WTC11 (cell line): ENCODE results near the gene MARCO.

Source experiments
- ATF3 ChIP-seq: sonication (generic); formaldehyde crosslinking; conservative IDR thresholded peaks from 2 replicates; pipeline ENCODE4 v1.8.1; 2022; ENCODE audit warnings: mild to moderate bottlenecking, missing genetic modification reagents
- CREM ChIP-seq: sonication (generic); formaldehyde crosslinking; IDR thresholded peaks from 2 replicates; pipeline ENCODE4 v1.8.1; 2022; ENCODE audit warnings: mild to moderate bottlenecking, missing genetic modification reagents, moderate library complexity
- CTCF ChIP-seq: fragments of 200-600 bp; IDR thresholded peaks from 2 replicates; pipeline ENCODE4 v1.8.0; 2022; ENCODE audit warnings: antibody characterized with exemption
- E2F1 ChIP-seq: sonication (generic); formaldehyde crosslinking; IDR thresholded peaks from 2 replicates; pipeline ENCODE4 v1.8.0; 2022; ENCODE audit warnings: mild to moderate bottlenecking, missing genetic modification reagents
- E2F5 ChIP-seq: sonication (generic); formaldehyde crosslinking; IDR thresholded peaks from 2 replicates; pipeline ENCODE4 v1.8.1; 2022; ENCODE audit warnings: mild to moderate bottlenecking, moderate library complexity, missing genetic modification reagents
- FOXK1 ChIP-seq: sonication (generic); formaldehyde crosslinking; IDR thresholded peaks from 2 replicates; pipeline ENCODE4 v1.8.0; 2022; ENCODE audit warnings: mild to moderate bottlenecking, moderate library complexity, missing genetic modification reagents
- OVOL2 ChIP-seq: fragments of 250-450 bp; sonication (Bioruptor Pico); IDR thresholded peaks from 2 replicates; pipeline ENCODE4 v1.9.0; 2021; ENCODE audit warnings: mild to moderate bottlenecking, borderline replicate concordance
- TP53 ChIP-seq: sonication (generic); formaldehyde crosslinking; IDR thresholded peaks from 2 replicates; pipeline ENCODE4 v1.8.1; 2023; ENCODE audit warnings: mild to moderate bottlenecking, missing genetic modification reagents
- ZNF532 ChIP-seq: fragments of 250-450 bp; sonication (Bioruptor Pico); IDR thresholded peaks from 2 replicates; pipeline ENCODE4 v1.9.0; 2021; ENCODE audit warnings: mild to moderate bottlenecking, borderline replicate concordance

GRCh38 chr2:118982039-118982438, 40.0 kb downstream of the MARCO start:
- no peak for TF ChIP-seq E2F5 (CRISPR knock-in tag)
- no peak for TF ChIP-seq CTCF
- no peak for TF ChIP-seq FOXK1 (CRISPR knock-in tag)
- TF ChIP-seq TP53 (CRISPR knock-in tag): no peak
- no peak for TF ChIP-seq ATF3 (CRISPR knock-in tag)
- TF ChIP-seq ZNF532 (CRISPR knock-in tag): no peak
- no peak for TF ChIP-seq OVOL2 (CRISPR knock-in tag)
- TF ChIP-seq E2F1: no peak
- no peak for TF ChIP-seq CREM (CRISPR knock-in tag)
